Stomach (tissue), 4 donors: ENCODE measurements around the gene GOT2.

Experiments used
- CTCF ChIP-seq, 7 experiments: fragments of 450-650 bp in 4 of 7; fragments of 200-600 bp in 3 of 7; sonication (generic) in 3 of 7; IDR thresholded peaks; one replicate each; pipeline ENCODE4 v1.5.1; 2016 to 2019; ENCODE audit warnings: antibody characterized with exemption in 7 of 7, control low read depth in 2 of 7, mild to moderate bottlenecking in 1 of 7
- EP300 ChIP-seq: sonication (generic); formaldehyde crosslinking; IDR thresholded peaks from one replicate; pipeline ENCODE4 v1.6.1; 2017; ENCODE audit warnings: antibody characterized with exemption

- no peak for TF ChIP-seq EP300
- TF ChIP-seq CTCF (IDR thresholded peaks at IDR 0.05): no peak
Measured at GRCh38 chr16:58733248-58733670, 857 bp downstream of the GOT2 start.
